ENCODE data around the gene TTC7B. TPM values are rescaled to one million over a fixed set of nuclear protein-coding genes. Genes with fewer than 3 reads are reported as not detected.

Gene TTC7B
- total RNA-seq, 1 donor from 2014 or later = 82.6 TPM

DNA sequence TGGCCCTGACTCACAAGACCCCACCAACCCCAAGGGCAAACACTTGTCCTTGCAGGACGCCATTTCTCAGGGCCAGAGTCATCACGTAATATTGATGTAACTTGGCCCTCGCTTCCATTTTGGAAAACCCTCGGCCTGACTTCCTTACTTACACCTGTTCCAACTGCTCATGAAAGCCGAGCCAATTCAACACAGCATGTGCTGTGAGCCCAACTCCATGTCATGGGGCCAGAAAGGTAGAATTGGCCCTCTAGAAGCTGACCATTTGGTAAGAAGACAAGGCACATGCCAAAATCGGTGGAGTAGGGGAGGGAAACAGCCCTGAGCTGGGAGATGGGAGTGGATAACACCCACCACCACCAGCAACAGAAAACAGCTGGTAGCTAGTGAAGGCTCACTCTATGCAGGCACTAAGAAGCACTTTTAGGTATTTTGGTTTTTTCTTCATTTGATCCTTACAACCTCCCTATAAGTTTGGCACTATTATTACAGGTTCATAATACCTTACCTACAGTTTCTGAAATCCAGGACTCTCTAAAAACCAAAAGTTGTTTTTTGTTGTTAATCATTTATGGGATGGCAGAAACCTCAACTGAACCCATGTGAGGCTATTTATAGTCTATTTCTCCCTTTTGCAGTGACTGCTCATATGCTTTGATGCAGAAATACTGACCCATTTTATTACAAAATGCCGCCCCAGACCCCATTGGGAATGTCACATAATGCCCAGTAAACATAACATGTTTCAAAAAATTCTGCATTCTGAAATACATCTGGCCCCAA is 6.5 kb downstream of the TTC7B start:
- H3K4me3 ChIP-seq (ENCODE audit: low read depth, low read length) = no peak overlapping the region
- TF ChIP-seq, protein P1, sequence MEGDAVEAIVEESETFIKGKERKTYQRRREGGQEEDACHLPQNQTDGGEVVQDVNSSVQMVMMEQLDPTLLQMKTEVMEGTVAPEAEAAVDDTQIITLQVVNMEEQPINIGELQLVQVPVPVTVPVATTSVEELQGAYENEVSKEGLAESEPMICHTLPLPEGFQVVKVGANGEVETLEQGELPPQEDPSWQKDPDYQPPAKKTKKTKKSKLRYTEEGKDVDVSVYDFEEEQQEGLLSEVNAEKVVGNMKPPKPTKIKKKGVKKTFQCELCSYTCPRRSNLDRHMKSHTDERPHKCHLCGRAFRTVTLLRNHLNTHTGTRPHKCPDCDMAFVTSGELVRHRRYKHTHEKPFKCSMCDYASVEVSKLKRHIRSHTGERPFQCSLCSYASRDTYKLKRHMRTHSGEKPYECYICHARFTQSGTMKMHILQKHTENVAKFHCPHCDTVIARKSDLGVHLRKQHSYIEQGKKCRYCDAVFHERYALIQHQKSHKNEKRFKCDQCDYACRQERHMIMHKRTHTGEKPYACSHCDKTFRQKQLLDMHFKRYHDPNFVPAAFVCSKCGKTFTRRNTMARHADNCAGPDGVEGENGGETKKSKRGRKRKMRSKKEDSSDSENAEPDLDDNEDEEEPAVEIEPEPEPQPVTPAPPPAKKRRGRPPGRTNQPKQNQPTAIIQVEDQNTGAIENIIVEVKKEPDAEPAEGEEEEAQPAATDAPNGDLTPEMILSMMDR (conservative IDR thresholded peaks at IDR 0.05; ENCODE audit: low read depth, low read length) = no peak
- DNase-seq (ENCODE audit: low read depth) = no peak

DNA sequence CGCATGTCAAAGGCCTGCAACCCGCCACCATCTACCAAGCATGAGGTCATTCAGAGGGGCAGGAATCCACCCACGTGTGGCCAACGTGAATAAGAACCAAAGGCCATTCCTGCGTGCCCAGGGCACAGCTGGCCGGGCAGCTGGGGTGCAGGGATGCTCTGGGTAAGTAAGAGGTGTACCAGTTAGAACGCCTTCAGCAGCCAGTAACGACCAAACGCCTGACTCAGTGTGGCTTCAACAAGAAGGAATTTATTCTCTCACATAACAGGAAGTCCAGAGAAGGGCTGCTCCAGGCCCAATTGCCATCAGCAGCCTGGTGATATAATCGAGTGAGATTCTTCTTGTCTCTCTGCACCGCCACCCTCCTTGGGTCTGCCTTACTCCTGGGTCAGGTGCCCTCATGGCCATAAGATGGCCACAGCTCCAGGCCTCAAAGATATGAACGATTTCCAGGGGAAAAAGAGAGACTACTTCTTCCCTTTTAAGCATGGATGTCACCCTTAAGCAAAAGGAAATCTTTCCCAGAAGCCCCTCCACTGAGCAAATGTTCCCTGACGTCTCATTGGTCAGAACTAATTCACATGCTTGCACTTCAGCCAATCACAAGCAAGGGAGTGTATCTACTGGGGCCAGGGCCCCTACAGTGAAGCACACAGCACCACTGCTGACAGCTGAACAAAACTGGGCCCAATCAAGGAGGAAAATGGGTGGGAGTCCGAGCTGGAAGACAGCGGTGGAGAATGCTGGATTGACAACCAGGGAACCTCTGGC is 7.3 kb downstream of the TTC7B start:
- TF ChIP-seq, protein P1 (conservative IDR thresholded peaks at IDR 0.05; ENCODE audit: low read depth, low read length) = no peak
- no peak for DNase-seq (ENCODE audit: low read depth)
- H3K4me3 ChIP-seq (ENCODE audit: low read depth, low read length) = no peak overlapping the region

DNA sequence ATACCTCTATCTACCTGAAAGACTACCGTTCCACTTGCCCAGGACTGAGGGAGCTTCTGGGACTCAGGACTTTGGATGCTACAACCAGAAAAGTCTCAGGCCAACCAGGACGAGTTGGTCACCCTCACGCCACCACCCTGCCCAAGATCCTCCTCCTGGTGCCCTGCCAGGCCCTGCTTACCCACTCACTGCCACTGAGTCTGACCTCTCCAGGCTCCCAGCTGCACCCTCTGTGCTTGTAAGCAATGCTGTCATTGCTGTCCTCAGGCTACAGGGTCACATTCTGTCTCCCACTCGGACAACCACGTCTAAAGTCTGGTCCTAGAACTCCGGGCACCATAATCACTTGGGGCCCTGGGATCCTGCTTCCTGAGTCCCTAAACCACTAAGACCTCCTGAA is 9.2 kb downstream of the TTC7B start:
- no peak for DNase-seq (ENCODE audit: low read depth)
- H3K4me3 ChIP-seq (ENCODE audit: low read depth, low read length) = no peak overlapping the region
- TF ChIP-seq, protein P1 (conservative IDR thresholded peaks at IDR 0.05; ENCODE audit: low read depth, low read length) = no peak

DNA sequence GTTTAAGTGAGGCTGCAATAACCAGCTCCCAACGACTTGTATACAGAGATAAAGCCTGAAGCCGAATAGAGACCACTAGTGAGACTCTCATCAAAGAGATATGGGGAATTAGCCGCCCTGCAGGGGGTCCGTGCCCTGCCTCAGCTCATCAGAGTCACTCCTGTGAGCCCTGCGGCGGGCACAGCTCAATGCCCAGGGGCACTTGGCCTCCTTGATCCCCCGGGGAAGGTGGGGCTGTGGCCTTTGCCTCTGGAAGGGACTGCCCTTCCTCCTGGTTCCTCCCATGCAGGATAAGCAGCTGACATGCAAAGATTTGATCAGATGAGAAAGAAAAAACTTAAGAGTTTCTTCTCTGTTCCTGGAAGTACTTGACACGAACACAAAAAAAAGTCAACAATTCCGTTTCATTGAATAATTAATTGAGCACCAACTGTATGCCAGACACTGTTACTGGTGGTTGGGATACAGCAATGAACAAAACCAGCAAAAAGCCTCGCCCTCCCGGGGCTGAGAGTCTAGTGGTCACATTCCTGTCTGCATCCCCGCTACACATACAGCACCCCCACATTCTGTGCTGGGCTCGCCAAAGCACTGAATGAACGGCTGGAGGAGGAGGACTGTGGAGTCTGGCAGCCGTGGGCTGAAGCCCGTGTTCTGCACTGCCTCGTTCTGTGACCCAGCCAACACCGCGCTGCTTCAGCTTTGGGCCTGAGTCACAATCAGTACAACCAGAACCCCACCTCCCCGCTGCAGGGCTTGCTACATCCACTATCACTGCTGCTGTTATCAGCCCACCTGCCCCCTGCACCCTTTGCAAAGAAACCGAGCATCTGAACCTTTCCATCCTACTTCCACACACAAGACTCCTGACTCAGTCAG is 10.3 kb downstream of the TTC7B start:
- no peak for DNase-seq (ENCODE audit: low read depth)

DNA sequence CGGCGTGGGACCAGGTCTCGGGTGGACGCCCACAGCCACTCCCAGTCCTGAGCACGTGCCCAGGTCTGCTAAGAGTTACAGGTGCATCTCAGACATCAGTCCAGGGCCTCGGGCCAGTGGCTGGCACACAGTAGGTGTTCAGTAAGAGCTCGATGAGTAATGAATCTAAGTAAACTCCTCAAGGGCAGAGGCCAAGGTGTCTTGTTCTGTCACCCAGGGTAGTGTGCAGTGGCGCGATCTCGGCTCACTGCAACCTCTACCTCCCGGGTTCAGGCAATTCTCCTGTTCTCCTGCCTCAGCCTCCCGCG is 11.2 kb downstream of the TTC7B start:
- no peak overlapping the region for H3K4me3 ChIP-seq (ENCODE audit: low read depth, low read length)

More for the DNA sequence above, 10.3 kb downstream of the TTC7B start:
- H3K4me3 ChIP-seq (ENCODE audit: low read depth, low read length) = no peak overlapping the region
- TF ChIP-seq, protein P1 (conservative IDR thresholded peaks at IDR 0.05; ENCODE audit: low read depth, low read length) = no peak

More for the DNA sequence above, 11.2 kb downstream of the TTC7B start:
- TF ChIP-seq, protein P1 (conservative IDR thresholded peaks at IDR 0.05; ENCODE audit: low read depth, low read length) = no peak
- DNase-seq (ENCODE audit: low read depth) = no peak
